ENCODE data around the gene SLC12A7.

SLC12A7 gene

DNA sequence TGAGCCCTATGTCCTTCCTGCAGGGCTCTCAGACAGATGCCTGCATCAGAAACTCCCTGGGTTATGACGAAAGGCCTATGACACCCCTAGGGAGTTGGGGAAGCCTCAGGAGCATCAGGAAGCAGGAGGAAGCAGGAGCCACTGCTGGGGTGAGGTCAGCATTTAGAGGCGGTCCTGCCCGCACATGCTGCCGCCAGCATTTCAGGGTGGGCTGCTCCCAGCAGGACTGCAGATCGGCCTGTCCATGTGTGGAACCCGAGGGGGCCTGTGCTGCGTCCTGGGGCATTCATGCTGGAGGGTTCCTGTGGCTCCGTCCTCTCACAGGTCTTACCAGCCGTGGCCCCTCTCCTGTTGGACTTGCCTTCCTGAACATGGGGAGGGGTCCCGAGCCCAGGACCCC is 96.4 kb downstream of the SLC12A7 start:
- peaks cover 13 to 23% (median 15%) of the 10 kb centered on the region in 5 donors for H3K27me3 ChIP-seq (ENCODE audit: control insufficient read depth in 5 of 5, insufficient read depth in 4 of 5, low read length in 5 of 5)
- peaks cover 0 to 5% (median 2%) of the 10 kb centered on the region in 5 donors for H3K4me1 ChIP-seq (ENCODE audit: control insufficient read depth in 5 of 5, insufficient read depth in 5 of 5, low read length in 5 of 5)
- H3K36me3 ChIP-seq (ENCODE audit: control insufficient read depth in 5 of 5, insufficient read depth in 5 of 5, low read length in 5 of 5): no peaks in the 10 kb centered on the region
- no peak overlapping the region for H3K9ac ChIP-seq (ENCODE audit: low read length in 5 of 5)
- H3K9me3 ChIP-seq (ENCODE audit: control insufficient read depth in 5 of 5, low read length in 5 of 5): no peaks in the 10 kb centered on the region
- no peak overlapping the region for H3K27ac ChIP-seq (ENCODE audit: low read depth, low read length)
- no peak overlapping the region for H3K4me3 ChIP-seq (ENCODE audit: low read depth in 1 of 5, low read length in 5 of 5)

DNA sequence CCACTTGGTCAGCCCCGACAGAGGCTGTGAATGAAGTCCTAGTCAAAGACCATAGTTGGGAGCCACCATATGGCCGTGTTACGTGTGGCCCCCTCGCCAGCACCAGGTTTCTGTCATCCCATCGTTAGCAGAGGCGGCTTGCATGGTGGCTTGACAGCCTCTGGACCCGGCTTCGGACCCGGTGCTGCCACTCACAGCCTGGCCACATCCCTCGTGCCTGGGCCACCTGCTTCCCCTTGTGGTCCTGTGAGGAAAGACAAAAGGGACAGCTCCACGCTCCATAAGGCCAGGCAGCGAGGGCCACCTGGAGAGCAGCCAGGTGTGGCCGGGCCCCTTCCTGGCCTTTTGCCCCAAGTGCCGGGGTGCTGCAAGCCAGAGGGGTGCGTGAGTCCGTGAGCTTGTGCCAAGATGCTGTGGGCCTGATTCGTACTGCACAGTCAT is 97.1 kb downstream of the SLC12A7 start:
- H3K27me3 ChIP-seq (ENCODE audit: control insufficient read depth in 5 of 5, insufficient read depth in 4 of 5, low read length in 5 of 5): peaks cover 18 to 30% (median 22%) of the 10 kb centered on the region in 5 donors
- no peaks in the 10 kb centered on the region for H3K36me3 ChIP-seq (ENCODE audit: control insufficient read depth in 5 of 5, insufficient read depth in 5 of 5, low read length in 5 of 5)
- no peak overlapping the region for H3K27ac ChIP-seq (ENCODE audit: low read depth, low read length)
- H3K9me3 ChIP-seq (ENCODE audit: control insufficient read depth in 5 of 5, low read length in 5 of 5): no peaks in the 10 kb centered on the region
- no peak overlapping the region for H3K4me3 ChIP-seq (ENCODE audit: low read depth in 1 of 5, low read length in 5 of 5)
- peaks cover 0 to 12% (median 9%) of the 10 kb centered on the region in 5 donors for H3K4me1 ChIP-seq (ENCODE audit: control insufficient read depth in 5 of 5, insufficient read depth in 5 of 5, low read length in 5 of 5)
- H3K9ac ChIP-seq (ENCODE audit: low read length in 5 of 5): no peak overlapping the region

- Histone ChIP-seq H3K4me3 (ENCODE audit: low read depth in 1 of 5, low read length in 5 of 5) (no peak overlapping the region), H3K27me3 (ENCODE audit: control insufficient read depth in 5 of 5, insufficient read depth in 4 of 5, low read length in 5 of 5) (peaks cover 22 to 35% (median 26%) of the 10 kb centered on the region in 5 donors), H3K9ac (ENCODE audit: low read length in 5 of 5) (no peak overlapping the region), H3K27ac (ENCODE audit: low read depth, low read length) (no peak overlapping the region), H3K36me3 (ENCODE audit: control insufficient read depth in 5 of 5, insufficient read depth in 5 of 5, low read length in 5 of 5) (no peaks in the 10 kb centered on the region), H3K4me1 (ENCODE audit: control insufficient read depth in 5 of 5, insufficient read depth in 5 of 5, low read length in 5 of 5) (peaks cover 2 to 16% (median 13%) of the 10 kb centered on the region in 5 donors), H3K9me3 (ENCODE audit: control insufficient read depth in 5 of 5, low read length in 5 of 5) (no peaks in the 10 kb centered on the region)
These were observed 97.5 kb downstream of the SLC12A7 start for GRCh38 chr5:1014346-1014745.

- Histone ChIP-seq H3K4me1 (ENCODE audit: control insufficient read depth in 5 of 5, insufficient read depth in 5 of 5, low read length in 5 of 5) (peaks cover 4 to 18% (median 16%) of the 10 kb centered on the region in 5 donors), H3K4me3 (ENCODE audit: low read depth in 1 of 5, low read length in 5 of 5) (no peak overlapping the region), H3K27ac (ENCODE audit: low read depth, low read length) (no peak overlapping the region), H3K9ac (ENCODE audit: low read length in 5 of 5) (no peak overlapping the region), H3K36me3 (ENCODE audit: control insufficient read depth in 5 of 5, insufficient read depth in 5 of 5, low read length in 5 of 5) (no peaks in the 10 kb centered on the region), H3K9me3 (ENCODE audit: control insufficient read depth in 5 of 5, low read length in 5 of 5) (no peaks in the 10 kb centered on the region), H3K27me3 (ENCODE audit: control insufficient read depth in 5 of 5, insufficient read depth in 4 of 5, low read length in 5 of 5) (peaks cover 24 to 36% (median 26%) of the 10 kb centered on the region in 5 donors)
These were observed 97.9 kb downstream of the SLC12A7 start for GRCh38 chr5:1013948-1014301.

DNA sequence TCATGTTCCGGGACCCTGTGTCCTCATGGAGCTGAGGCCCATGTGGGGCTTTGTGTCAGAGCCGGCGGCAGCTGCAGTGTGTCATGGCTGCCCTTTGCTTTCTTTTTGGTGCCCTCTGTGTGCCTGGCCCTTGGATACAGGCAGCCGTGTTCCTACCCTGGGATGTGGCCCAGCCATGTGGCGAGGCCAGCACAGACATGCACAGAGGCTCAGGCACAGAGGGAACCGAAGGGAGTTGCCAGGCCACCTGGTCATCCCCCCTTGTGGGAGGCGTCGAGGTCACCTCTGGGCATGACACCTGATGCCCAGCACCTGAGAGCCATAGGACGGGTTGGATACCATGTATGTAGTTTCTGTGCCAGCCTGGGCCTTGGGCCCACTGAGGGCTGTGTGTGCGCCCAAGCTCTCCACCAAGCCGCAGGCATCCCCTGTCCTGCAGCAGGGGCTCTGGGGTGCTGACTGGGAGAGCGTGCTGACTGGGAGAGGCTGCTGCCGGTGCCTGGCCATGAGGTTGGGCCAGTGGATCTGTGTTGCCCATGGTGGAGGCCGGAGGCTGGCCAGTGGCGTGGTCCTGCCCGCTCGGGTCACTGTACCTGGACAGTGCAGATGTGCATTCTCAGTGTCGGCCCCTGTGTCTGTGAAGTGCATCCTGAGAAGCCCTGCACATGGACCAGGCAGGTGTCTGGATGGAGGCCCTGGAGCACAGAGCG is 98.5 kb downstream of the SLC12A7 start:
- no peak overlapping the region for H3K9ac ChIP-seq (ENCODE audit: low read length in 5 of 5)
- H3K9me3 ChIP-seq (ENCODE audit: control insufficient read depth in 5 of 5, low read length in 5 of 5): no peaks in the 10 kb centered on the region
- H3K36me3 ChIP-seq (ENCODE audit: control insufficient read depth in 5 of 5, insufficient read depth in 5 of 5, low read length in 5 of 5): no peaks in the 10 kb centered on the region
- H3K27ac ChIP-seq (ENCODE audit: low read depth, low read length): no peak overlapping the region
- no peak overlapping the region for H3K4me3 ChIP-seq (ENCODE audit: low read depth in 1 of 5, low read length in 5 of 5)
- H3K27me3 ChIP-seq (ENCODE audit: control insufficient read depth in 5 of 5, insufficient read depth in 4 of 5, low read length in 5 of 5): peaks cover 24 to 36% (median 26%) of the 10 kb centered on the region in 5 donors
- H3K4me1 ChIP-seq (ENCODE audit: control insufficient read depth in 5 of 5, insufficient read depth in 5 of 5, low read length in 5 of 5): peaks cover 4 to 19% (median 16%) of the 10 kb centered on the region in 5 donors

- Histone ChIP-seq H3K9ac (ENCODE audit: low read length in 5 of 5) (no peak overlapping the region), H3K4me1 (ENCODE audit: control insufficient read depth in 5 of 5, insufficient read depth in 5 of 5, low read length in 5 of 5) (peaks cover 4 to 24% (median 19%) of the 10 kb centered on the region in 5 donors), H3K4me3 (ENCODE audit: low read depth in 1 of 5, low read length in 5 of 5) (no peak overlapping the region), H3K27ac (ENCODE audit: low read depth, low read length) (no peak overlapping the region), H3K27me3 (ENCODE audit: control insufficient read depth in 5 of 5, insufficient read depth in 4 of 5, low read length in 5 of 5) (peaks cover 26 to 38% (median 29%) of the 10 kb centered on the region in 5 donors), H3K36me3 (ENCODE audit: control insufficient read depth in 5 of 5, insufficient read depth in 5 of 5, low read length in 5 of 5) (no peaks in the 10 kb centered on the region), H3K9me3 (ENCODE audit: control insufficient read depth in 5 of 5, low read length in 5 of 5) (no peaks in the 10 kb centered on the region)
These were observed 99.0 kb downstream of the SLC12A7 start for GRCh38 chr5:1012900-1013237.

GRCh38 chr5:1012313-1012841 is 99.5 kb downstream of the SLC12A7 start:
- Histone ChIP-seq H3K9ac (ENCODE audit: low read length in 5 of 5) (no peak overlapping the region), H3K4me1 (ENCODE audit: control insufficient read depth in 5 of 5, insufficient read depth in 5 of 5, low read length in 5 of 5) (peaks cover 4 to 29% (median 24%) of the 10 kb centered on the region in 5 donors), H3K36me3 (ENCODE audit: control insufficient read depth in 5 of 5, insufficient read depth in 5 of 5, low read length in 5 of 5) (no peaks in the 10 kb centered on the region)

GRCh38 chr5:1011741-1012312 is 100.0 kb downstream of the SLC12A7 start:
- Histone ChIP-seq H3K4me1 (ENCODE audit: control insufficient read depth in 5 of 5, insufficient read depth in 5 of 5, low read length in 5 of 5) (peaks cover 4 to 29% (median 24%) of the 10 kb centered on the region in 5 donors), H3K4me3 (ENCODE audit: low read depth in 1 of 5, low read length in 5 of 5) (no peak overlapping the region), H3K27me3 (ENCODE audit: control insufficient read depth in 5 of 5, insufficient read depth in 4 of 5, low read length in 5 of 5) (peaks cover 26 to 38% (median 31%) of the 10 kb centered on the region in 5 donors), H3K36me3 (ENCODE audit: control insufficient read depth in 5 of 5, insufficient read depth in 5 of 5, low read length in 5 of 5) (no peaks in the 10 kb centered on the region), H3K9me3 (ENCODE audit: control insufficient read depth in 5 of 5, low read length in 5 of 5) (no peaks in the 10 kb centered on the region), H3K9ac (ENCODE audit: low read length in 5 of 5) (no peak overlapping the region), H3K27ac (ENCODE audit: low read depth, low read length) (no peak overlapping the region)

More at GRCh38 chr5:1012313-1012841, 99.5 kb downstream of the SLC12A7 start:
- H3K9me3 ChIP-seq (ENCODE audit: control insufficient read depth in 5 of 5, low read length in 5 of 5): no peaks in the 10 kb centered on the region
- H3K4me3 ChIP-seq (ENCODE audit: low read depth in 1 of 5, low read length in 5 of 5): no peak overlapping the region
- H3K27me3 ChIP-seq (ENCODE audit: control insufficient read depth in 5 of 5, insufficient read depth in 4 of 5, low read length in 5 of 5): peaks cover 26 to 38% (median 31%) of the 10 kb centered on the region in 5 donors
- no peak overlapping the region for H3K27ac ChIP-seq (ENCODE audit: low read depth, low read length)

GRCh38 chr5:1011226-1011631 is 100.6 kb downstream of the SLC12A7 start:
- Histone ChIP-seq H3K27ac (ENCODE audit: low read depth, low read length) (no peak overlapping the region), H3K9ac (ENCODE audit: low read length in 5 of 5) (no peak overlapping the region), H3K36me3 (ENCODE audit: control insufficient read depth in 5 of 5, insufficient read depth in 5 of 5, low read length in 5 of 5) (no peaks in the 10 kb centered on the region), H3K9me3 (ENCODE audit: control insufficient read depth in 5 of 5, low read length in 5 of 5) (no peaks in the 10 kb centered on the region), H3K4me3 (ENCODE audit: low read depth in 1 of 5, low read length in 5 of 5) (no peak overlapping the region), H3K4me1 (ENCODE audit: control insufficient read depth in 5 of 5, insufficient read depth in 5 of 5, low read length in 5 of 5) (peaks cover 4 to 29% (median 24%) of the 10 kb centered on the region in 5 donors), H3K27me3 (ENCODE audit: control insufficient read depth in 5 of 5, insufficient read depth in 4 of 5, low read length in 5 of 5) (peaks cover 26 to 38% (median 31%) of the 10 kb centered on the region in 5 donors)

DNA sequence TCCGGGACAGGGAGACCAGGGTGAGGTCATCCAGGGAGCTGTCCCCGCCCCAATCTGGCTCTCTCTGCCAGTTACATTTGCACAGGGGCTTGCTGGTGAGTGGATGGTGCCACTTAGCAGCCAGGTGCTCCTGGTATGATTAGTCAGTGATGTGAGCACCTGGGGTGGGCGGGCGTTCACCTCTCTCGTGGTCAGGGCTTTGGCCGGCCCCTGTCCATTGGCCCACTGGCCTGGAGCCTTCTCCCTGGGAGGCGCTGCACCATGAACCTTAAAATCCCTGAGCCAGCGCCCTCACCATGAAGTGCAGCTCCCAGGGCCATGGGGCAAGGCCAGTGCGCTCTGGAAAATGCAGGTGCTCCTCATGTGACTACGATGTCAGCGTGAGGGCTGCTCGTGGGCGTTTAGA is 101.2 kb downstream of the SLC12A7 start:
- Histone ChIP-seq H3K27ac (ENCODE audit: low read depth, low read length) (no peak overlapping the region), H3K9ac (ENCODE audit: low read length in 5 of 5) (no peak overlapping the region), H3K27me3 (ENCODE audit: control insufficient read depth in 5 of 5, insufficient read depth in 4 of 5, low read length in 5 of 5) (peaks cover 26 to 38% (median 31%) of the 10 kb centered on the region in 5 donors), H3K36me3 (ENCODE audit: control insufficient read depth in 5 of 5, insufficient read depth in 5 of 5, low read length in 5 of 5) (no peaks in the 10 kb centered on the region), H3K4me3 (ENCODE audit: low read depth in 1 of 5, low read length in 5 of 5) (no peak overlapping the region), H3K4me1 (ENCODE audit: control insufficient read depth in 5 of 5, insufficient read depth in 5 of 5, low read length in 5 of 5) (peaks cover 4 to 31% (median 25%) of the 10 kb centered on the region in 5 donors), H3K9me3 (ENCODE audit: control insufficient read depth in 5 of 5, low read length in 5 of 5) (no peaks in the 10 kb centered on the region)

Data from subcutaneous abdominal adipose tissue (tissue), 5 donors.